HEK293 (cell line): ENCODE measurements around the gene HBEGF.

Experiments used
- CTCF ChIA-PET: fragments of 350-600 bp; formaldehyde crosslinking; extraction: SDS; loops from one replicate; lab custom pipeline; 2021; ENCODE audit warnings: antibody characterized with exemption; lab: Yijun Ruan, JAX
- POLR2A ChIA-PET: fragments of 300-600 bp; formaldehyde crosslinking; extraction: SDS; loops from one replicate; lab custom pipeline; 2020; ENCODE audit warnings: antibody characterized with exemption, inconsistent platforms; lab: Yijun Ruan, JAX
- H3K27ac ChIP-seq: fragments of 200-500 bp; sonication (Bioruptor generic); 2 replicates; pipeline ENCODE4 v1.5.1; 2014; ENCODE audit warnings: low read depth, low read length, control low read depth, inconsistent platforms; ENCODE audit errors: extremely low read depth
- H3K36me3 ChIP-seq, 2 experiments: fragments of 200-500 bp in 1 of 2; sonication (Bioruptor generic) in 1 of 2; 1 replicate in 1 of 2; 2 replicates in 1 of 2; pipeline ENCODE4 v1.5.1; 2014 to 2017; ENCODE audit warnings: inconsistent platforms in 2 of 2, low read length in 2 of 2; ENCODE audit not compliant: control insufficient read depth in 2 of 2, insufficient read depth in 1 of 2
- H3K4me1 ChIP-seq: fragments of 200-500 bp; sonication (Bioruptor generic); 2 replicates; pipeline ENCODE4 v1.5.1; 2014; ENCODE audit warnings: mild to moderate bottlenecking, low read length, inconsistent platforms; ENCODE audit not compliant: control insufficient read depth, insufficient read depth
- H3K4me3 ChIP-seq: 2 replicates; pipeline ENCODE4 v1.5.1; 2011; ENCODE audit warnings: low read depth, mild to moderate bottlenecking, control low read depth, low read length, moderate library complexity
- H3K9me3 ChIP-seq: fragments of 200-500 bp; sonication (Bioruptor generic); 2 replicates; pipeline ENCODE4 v1.5.1; 2014; ENCODE audit warnings: low read depth, low read length, inconsistent platforms; ENCODE audit not compliant: control insufficient read depth, insufficient read depth
- BCL11B ChIP-seq: fragments of 450-650 bp; formaldehyde crosslinking; IDR thresholded peaks from 2 replicates; pipeline ENCODE4 v1.5.1; 2016; ENCODE audit warnings: low read depth, missing biosample characterization, missing genetic modification characterization
- SP2 ChIP-seq: fragments of 450-650 bp; formaldehyde crosslinking; IDR thresholded peaks from 2 replicates; pipeline ENCODE4 v1.5.1; 2016; ENCODE audit warnings: missing biosample characterization, missing genetic modification characterization
- ZBTB21 ChIP-seq: fragments of 450-650 bp; formaldehyde crosslinking; IDR thresholded peaks from 2 replicates; pipeline ENCODE4 v1.5.1; 2017; ENCODE audit warnings: missing biosample characterization, missing genetic modification characterization
- ZNF473 ChIP-seq: fragments of 450-650 bp; formaldehyde crosslinking; IDR thresholded peaks from 2 replicates; pipeline ENCODE4 v1.5.1; 2017; ENCODE audit warnings: missing biosample characterization, missing genetic modification characterization
- ZNF510 ChIP-seq: fragments of 450-650 bp; formaldehyde crosslinking; IDR thresholded peaks from 2 replicates; pipeline ENCODE4 v1.5.1; 2018; ENCODE audit warnings: mild to moderate bottlenecking, missing genetic modification characterization, missing biosample characterization; ENCODE audit not compliant: insufficient replicate concordance
- ZNF707 ChIP-seq: fragments of 450-650 bp; formaldehyde crosslinking; IDR thresholded peaks from 2 replicates; pipeline ENCODE4 v1.5.1; 2016; ENCODE audit warnings: missing biosample characterization, missing genetic modification characterization
- ZNF768 ChIP-seq: fragments of 450-650 bp; formaldehyde crosslinking; IDR thresholded peaks from 2 replicates; pipeline ENCODE4 v1.5.1; 2018; ENCODE audit warnings: missing biosample characterization, mild to moderate bottlenecking, missing genetic modification characterization
- ZNF792 ChIP-seq: fragments of 450-650 bp; formaldehyde crosslinking; IDR thresholded peaks from 2 replicates; pipeline ENCODE4 v1.5.1; 2016; ENCODE audit warnings: missing biosample characterization, missing genetic modification characterization
- TF ChIP-seq, protein P1 (sequence below): fragments of 450-650 bp; IDR thresholded peaks from 2 replicates; pipeline ENCODE4 v1.5.1; 2018; ENCODE audit warnings: missing biosample characterization, missing genetic modification characterization
- TF ChIP-seq, protein P2 (sequence below): sonication (generic); formaldehyde crosslinking; IDR thresholded peaks from 2 replicates; pipeline ENCODE4 v1.8.1; 2022; ENCODE audit warnings: mild to moderate bottlenecking, moderate library complexity, missing genetic modification reagents
- TF ChIP-seq, protein P3 (sequence below): fragments of 450-650 bp; IDR thresholded peaks from 2 replicates; pipeline ENCODE4 v1.5.1; 2018; ENCODE audit warnings: missing biosample characterization, mild to moderate bottlenecking, missing genetic modification characterization
- TF ChIP-seq, protein P4 (sequence below): fragments of 450-650 bp; formaldehyde crosslinking; IDR thresholded peaks from 2 replicates; pipeline ENCODE4 v1.5.1; 2016; ENCODE audit warnings: missing biosample characterization, missing genetic modification characterization
- TF ChIP-seq, protein P5 (sequence below): fragments of 450-650 bp; formaldehyde crosslinking; IDR thresholded peaks from 2 replicates; pipeline ENCODE4 v1.5.1; 2017; ENCODE audit warnings: missing biosample characterization, missing genetic modification characterization
- TF ChIP-seq, protein P6 (sequence below): fragments of 450-650 bp; formaldehyde crosslinking; IDR thresholded peaks from 2 replicates; pipeline ENCODE4 v1.5.1; 2016; ENCODE audit warnings: missing biosample characterization, missing genetic modification characterization, borderline replicate concordance
- TF ChIP-seq, protein P7 (sequence below): fragments of 450-650 bp; formaldehyde crosslinking; IDR thresholded peaks from 2 replicates; pipeline ENCODE4 v1.5.1; 2016; ENCODE audit warnings: missing biosample characterization, missing genetic modification characterization, borderline replicate concordance
- TF ChIP-seq, protein P8 (sequence below): fragments of 450-650 bp; formaldehyde crosslinking; IDR thresholded peaks from 2 replicates; pipeline ENCODE4 v1.5.1; 2016; ENCODE audit warnings: missing biosample characterization, missing genetic modification characterization, low read depth

The HBEGF gene

DNA sequence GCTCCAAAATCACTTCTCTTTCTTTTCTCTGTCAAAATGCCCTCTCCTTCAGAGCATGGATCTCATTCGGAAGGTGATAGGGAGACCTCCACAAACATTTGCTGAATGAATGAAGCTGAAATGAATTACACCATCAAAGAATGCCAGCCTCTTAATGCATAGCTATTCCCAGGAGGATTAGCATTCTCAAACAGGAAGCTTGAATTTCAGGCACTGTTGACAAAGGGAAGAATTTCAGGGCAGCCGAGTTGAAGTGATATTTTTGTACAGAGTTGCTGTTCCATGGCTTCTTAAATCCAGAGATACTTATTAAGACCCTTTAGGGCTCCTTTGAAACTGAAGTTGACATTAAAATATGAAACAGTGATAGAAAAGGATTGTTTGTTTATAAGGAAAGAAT lies 18.8 kb downstream of the HBEGF start:
- CTCF ChIA-PET, result interaction anchor here (0.7 to 3.2 kb wide), 7 partner anchors 18 to 87 kb away, joined by 3 to 19 read pairs (median 4); partner anchors contain the start of gene HBEGF
- TF ChIP-seq, protein P1, sequence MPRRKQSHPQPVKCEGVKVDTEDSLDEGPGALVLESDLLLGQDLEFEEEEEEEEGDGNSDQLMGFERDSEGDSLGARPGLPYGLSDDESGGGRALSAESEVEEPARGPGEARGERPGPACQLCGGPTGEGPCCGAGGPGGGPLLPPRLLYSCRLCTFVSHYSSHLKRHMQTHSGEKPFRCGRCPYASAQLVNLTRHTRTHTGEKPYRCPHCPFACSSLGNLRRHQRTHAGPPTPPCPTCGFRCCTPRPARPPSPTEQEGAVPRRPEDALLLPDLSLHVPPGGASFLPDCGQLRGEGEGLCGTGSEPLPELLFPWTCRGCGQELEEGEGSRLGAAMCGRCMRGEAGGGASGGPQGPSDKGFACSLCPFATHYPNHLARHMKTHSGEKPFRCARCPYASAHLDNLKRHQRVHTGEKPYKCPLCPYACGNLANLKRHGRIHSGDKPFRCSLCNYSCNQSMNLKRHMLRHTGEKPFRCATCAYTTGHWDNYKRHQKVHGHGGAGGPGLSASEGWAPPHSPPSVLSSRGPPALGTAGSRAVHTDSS (tag by site-specific recombination), result no peak
- TF ChIP-seq, protein P2, sequence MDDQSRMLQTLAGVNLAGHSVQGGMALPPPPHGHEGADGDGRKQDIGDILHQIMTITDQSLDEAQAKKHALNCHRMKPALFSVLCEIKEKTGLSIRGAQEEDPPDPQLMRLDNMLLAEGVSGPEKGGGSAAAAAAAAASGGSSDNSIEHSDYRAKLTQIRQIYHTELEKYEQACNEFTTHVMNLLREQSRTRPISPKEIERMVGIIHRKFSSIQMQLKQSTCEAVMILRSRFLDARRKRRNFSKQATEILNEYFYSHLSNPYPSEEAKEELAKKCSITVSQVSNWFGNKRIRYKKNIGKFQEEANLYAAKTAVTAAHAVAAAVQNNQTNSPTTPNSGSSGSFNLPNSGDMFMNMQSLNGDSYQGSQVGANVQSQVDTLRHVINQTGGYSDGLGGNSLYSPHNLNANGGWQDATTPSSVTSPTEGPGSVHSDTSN (CRISPR knock-in tag), result no peak
- TF ChIP-seq ZNF473, result no peak
- TF ChIP-seq ZNF792 (tag by site-specific recombination), result no peak
- TF ChIP-seq, protein P3, sequence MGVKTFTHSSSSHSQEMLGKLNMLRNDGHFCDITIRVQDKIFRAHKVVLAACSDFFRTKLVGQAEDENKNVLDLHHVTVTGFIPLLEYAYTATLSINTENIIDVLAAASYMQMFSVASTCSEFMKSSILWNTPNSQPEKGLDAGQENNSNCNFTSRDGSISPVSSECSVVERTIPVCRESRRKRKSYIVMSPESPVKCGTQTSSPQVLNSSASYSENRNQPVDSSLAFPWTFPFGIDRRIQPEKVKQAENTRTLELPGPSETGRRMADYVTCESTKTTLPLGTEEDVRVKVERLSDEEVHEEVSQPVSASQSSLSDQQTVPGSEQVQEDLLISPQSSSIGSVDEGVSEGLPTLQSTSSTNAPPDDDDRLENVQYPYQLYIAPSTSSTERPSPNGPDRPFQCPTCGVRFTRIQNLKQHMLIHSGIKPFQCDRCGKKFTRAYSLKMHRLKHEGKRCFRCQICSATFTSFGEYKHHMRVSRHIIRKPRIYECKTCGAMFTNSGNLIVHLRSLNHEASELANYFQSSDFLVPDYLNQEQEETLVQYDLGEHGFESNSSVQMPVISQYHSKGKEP (tag by site-specific recombination), result peak; percentile 49; the same call in 1 of the 2 replicates
- TF ChIP-seq, protein P4, sequence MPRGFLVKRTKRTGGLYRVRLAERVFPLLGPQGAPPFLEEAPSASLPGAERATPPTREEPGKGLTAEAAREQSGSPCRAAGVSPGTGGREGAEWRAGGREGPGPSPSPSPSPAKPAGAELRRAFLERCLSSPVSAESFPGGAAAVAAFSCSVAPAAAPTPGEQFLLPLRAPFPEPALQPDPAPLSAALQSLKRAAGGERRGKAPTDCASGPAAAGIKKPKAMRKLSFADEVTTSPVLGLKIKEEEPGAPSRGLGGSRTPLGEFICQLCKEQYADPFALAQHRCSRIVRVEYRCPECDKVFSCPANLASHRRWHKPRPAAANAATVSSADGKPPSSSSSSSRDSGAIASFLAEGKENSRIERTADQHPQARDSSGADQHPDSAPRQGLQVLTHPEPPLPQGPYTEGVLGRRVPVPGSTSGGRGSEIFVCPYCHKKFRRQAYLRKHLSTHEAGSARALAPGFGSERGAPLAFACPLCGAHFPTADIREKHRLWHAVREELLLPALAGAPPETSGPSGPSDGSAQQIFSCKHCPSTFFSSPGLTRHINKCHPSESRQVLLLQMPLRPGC (tag by site-specific recombination), result 0 out of 2 replicates have a peak, but pooled peaks have one; percentile 60
- TF ChIP-seq, protein P5, sequence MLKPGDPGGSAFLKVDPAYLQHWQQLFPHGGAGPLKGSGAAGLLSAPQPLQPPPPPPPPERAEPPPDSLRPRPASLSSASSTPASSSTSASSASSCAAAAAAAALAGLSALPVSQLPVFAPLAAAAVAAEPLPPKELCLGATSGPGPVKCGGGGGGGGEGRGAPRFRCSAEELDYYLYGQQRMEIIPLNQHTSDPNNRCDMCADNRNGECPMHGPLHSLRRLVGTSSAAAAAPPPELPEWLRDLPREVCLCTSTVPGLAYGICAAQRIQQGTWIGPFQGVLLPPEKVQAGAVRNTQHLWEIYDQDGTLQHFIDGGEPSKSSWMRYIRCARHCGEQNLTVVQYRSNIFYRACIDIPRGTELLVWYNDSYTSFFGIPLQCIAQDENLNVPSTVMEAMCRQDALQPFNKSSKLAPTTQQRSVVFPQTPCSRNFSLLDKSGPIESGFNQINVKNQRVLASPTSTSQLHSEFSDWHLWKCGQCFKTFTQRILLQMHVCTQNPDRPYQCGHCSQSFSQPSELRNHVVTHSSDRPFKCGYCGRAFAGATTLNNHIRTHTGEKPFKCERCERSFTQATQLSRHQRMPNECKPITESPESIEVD (tag by site-specific recombination), result peak; percentile 50; the same call in 1 of the 2 replicates
- TF ChIP-seq ZBTB21 (tag by site-specific recombination), result no peak
- TF ChIP-seq, protein P6, sequence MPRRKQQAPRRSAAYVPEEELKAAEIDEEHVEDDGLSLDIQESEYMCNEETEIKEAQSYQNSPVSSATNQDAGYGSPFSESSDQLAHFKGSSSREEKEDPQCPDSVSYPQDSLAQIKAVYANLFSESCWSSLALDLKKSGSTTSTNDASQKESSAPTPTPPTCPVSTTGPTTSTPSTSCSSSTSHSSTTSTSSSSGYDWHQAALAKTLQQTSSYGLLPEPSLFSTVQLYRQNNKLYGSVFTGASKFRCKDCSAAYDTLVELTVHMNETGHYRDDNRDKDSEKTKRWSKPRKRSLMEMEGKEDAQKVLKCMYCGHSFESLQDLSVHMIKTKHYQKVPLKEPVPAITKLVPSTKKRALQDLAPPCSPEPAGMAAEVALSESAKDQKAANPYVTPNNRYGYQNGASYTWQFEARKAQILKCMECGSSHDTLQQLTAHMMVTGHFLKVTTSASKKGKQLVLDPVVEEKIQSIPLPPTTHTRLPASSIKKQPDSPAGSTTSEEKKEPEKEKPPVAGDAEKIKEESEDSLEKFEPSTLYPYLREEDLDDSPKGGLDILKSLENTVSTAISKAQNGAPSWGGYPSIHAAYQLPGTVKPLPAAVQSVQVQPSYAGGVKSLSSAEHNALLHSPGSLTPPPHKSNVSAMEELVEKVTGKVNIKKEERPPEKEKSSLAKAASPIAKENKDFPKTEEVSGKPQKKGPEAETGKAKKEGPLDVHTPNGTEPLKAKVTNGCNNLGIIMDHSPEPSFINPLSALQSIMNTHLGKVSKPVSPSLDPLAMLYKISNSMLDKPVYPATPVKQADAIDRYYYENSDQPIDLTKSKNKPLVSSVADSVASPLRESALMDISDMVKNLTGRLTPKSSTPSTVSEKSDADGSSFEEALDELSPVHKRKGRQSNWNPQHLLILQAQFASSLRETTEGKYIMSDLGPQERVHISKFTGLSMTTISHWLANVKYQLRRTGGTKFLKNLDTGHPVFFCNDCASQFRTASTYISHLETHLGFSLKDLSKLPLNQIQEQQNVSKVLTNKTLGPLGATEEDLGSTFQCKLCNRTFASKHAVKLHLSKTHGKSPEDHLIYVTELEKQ (tag by site-specific recombination), result peak; percentile 42; the same call in 1 of the 2 replicates
- TF ChIP-seq ZNF768 (tag by site-specific recombination), result no peak
- TF ChIP-seq ZNF510 (tag by site-specific recombination), result no peak
- TF ChIP-seq, protein P7, sequence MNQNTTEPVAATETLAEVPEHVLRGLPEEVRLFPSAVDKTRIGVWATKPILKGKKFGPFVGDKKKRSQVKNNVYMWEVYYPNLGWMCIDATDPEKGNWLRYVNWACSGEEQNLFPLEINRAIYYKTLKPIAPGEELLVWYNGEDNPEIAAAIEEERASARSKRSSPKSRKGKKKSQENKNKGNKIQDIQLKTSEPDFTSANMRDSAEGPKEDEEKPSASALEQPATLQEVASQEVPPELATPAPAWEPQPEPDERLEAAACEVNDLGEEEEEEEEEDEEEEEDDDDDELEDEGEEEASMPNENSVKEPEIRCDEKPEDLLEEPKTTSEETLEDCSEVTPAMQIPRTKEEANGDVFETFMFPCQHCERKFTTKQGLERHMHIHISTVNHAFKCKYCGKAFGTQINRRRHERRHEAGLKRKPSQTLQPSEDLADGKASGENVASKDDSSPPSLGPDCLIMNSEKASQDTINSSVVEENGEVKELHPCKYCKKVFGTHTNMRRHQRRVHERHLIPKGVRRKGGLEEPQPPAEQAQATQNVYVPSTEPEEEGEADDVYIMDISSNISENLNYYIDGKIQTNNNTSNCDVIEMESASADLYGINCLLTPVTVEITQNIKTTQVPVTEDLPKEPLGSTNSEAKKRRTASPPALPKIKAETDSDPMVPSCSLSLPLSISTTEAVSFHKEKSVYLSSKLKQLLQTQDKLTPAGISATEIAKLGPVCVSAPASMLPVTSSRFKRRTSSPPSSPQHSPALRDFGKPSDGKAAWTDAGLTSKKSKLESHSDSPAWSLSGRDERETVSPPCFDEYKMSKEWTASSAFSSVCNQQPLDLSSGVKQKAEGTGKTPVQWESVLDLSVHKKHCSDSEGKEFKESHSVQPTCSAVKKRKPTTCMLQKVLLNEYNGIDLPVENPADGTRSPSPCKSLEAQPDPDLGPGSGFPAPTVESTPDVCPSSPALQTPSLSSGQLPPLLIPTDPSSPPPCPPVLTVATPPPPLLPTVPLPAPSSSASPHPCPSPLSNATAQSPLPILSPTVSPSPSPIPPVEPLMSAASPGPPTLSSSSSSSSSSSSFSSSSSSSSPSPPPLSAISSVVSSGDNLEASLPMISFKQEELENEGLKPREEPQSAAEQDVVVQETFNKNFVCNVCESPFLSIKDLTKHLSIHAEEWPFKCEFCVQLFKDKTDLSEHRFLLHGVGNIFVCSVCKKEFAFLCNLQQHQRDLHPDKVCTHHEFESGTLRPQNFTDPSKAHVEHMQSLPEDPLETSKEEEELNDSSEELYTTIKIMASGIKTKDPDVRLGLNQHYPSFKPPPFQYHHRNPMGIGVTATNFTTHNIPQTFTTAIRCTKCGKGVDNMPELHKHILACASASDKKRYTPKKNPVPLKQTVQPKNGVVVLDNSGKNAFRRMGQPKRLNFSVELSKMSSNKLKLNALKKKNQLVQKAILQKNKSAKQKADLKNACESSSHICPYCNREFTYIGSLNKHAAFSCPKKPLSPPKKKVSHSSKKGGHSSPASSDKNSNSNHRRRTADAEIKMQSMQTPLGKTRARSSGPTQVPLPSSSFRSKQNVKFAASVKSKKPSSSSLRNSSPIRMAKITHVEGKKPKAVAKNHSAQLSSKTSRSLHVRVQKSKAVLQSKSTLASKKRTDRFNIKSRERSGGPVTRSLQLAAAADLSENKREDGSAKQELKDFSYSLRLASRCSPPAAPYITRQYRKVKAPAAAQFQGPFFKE (tag by site-specific recombination), result no peak
- TF ChIP-seq BCL11B, result no peak
- TF ChIP-seq ZNF707 (tag by site-specific recombination), result no peak
- TF ChIP-seq, protein P8, sequence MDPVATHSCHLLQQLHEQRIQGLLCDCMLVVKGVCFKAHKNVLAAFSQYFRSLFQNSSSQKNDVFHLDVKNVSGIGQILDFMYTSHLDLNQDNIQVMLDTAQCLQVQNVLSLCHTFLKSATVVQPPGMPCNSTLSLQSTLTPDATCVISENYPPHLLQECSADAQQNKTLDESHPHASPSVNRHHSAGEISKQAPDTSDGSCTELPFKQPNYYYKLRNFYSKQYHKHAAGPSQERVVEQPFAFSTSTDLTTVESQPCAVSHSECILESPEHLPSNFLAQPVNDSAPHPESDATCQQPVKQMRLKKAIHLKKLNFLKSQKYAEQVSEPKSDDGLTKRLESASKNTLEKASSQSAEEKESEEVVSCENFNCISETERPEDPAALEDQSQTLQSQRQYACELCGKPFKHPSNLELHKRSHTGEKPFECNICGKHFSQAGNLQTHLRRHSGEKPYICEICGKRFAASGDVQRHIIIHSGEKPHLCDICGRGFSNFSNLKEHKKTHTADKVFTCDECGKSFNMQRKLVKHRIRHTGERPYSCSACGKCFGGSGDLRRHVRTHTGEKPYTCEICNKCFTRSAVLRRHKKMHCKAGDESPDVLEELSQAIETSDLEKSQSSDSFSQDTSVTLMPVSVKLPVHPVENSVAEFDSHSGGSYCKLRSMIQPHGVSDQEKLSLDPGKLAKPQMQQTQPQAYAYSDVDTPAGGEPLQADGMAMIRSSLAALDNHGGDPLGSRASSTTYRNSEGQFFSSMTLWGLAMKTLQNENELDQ (tag by site-specific recombination), result no peak
- TF ChIP-seq SP2, result no peak

More for the DNA sequence above, 18.8 kb downstream of the HBEGF start:
- Histone ChIP-seq H3K4me3 (no peak overlapping the region), H3K36me3 (peaks cover 0 to 7% of the 10 kb centered on the region in 2 experiments; a peak in 1 of 3 replicates), H3K9me3 (no peaks in the 10 kb centered on the region), H3K4me1 (peaks cover 10% of the 10 kb centered on the region), H3K27ac (no peak overlapping the region)
- POLR2A ChIA-PET, result interaction anchor here (0.7 to 3.9 kb wide), 2 partner anchors 18 to 71 kb away, joined by 3 to 37 read pairs; partner anchors contain the start of gene HBEGF
